Peyer's patch (tissue), 4 donors: Measurements from ENCODE around the gene ZNF576. TPM values are rescaled to one million over a fixed set of nuclear protein-coding genes. Genes with fewer than 3 reads are reported as not detected.
A peak's percentile ranks its signal among the peaks of the same experiment; 100 is the strongest.
"Not testable (repeated sequence)": the region's sequence is repeated elsewhere in the genome, so short reads cannot be mapped to it uniquely, and the experiment has no call there.

Experiments
- DNase-seq, 3 donors: peaks; one replicate each; pipeline ENCODE4 v3.0.0-alpha.2; 2017 to 2019
- H3K27ac ChIP-seq, 4 donors: fragments of 200-600 bp; sonication (generic); one replicate each; pipeline ENCODE4 v1.5.1; 2016 to 2019
- H3K27me3 ChIP-seq, 2 donors: fragments of 200-600 bp; sonication (generic); one replicate each; pipeline ENCODE4 v1.5.1; 2019
- H3K36me3 ChIP-seq, 3 donors: fragments of 200-600 bp; sonication (generic); one replicate each; pipeline ENCODE4 v1.5.1; 2016 to 2019
- H3K4me1 ChIP-seq, 4 donors: fragments of 200-600 bp; sonication (generic); one replicate each; pipeline ENCODE4 v1.5.1; 2016 to 2019
- H3K4me3 ChIP-seq, 4 donors: fragments of 200-600 bp; sonication (generic); 1 replicate in 3 of 4; 2 replicates in 1 of 4; pipeline ENCODE4 v1.5.1; 2016 to 2019; ENCODE audit warnings: mild to moderate bottlenecking in 1 of 4
- H3K9me3 ChIP-seq, 4 donors: fragments of 200-600 bp; sonication (generic); one replicate each; pipeline ENCODE4 v1.5.1; 2016 to 2019; ENCODE audit warnings: mild to moderate bottlenecking in 1 of 4
- CTCF ChIP-seq, 6 experiments: fragments of 450-650 bp in 4 of 6; fragments of 200-600 bp in 2 of 6; sonication (generic) in 1 of 6; IDR thresholded peaks; one replicate each; pipeline ENCODE4 v1.5.1; 2017 to 2019; ENCODE audit warnings: antibody characterized with exemption in 6 of 6, mild to moderate bottlenecking in 3 of 6, moderate library complexity in 1 of 6
- POLR2A ChIP-seq, 2 donors: fragments of 450-650 bp; IDR thresholded peaks; one replicate each; pipeline ENCODE4 v1.5.1; 2017; ENCODE audit warnings: antibody characterized with exemption in 2 of 2, mild to moderate bottlenecking in 2 of 2, moderate library complexity in 2 of 2
- total RNA-seq, 4 donors: library from RNA; depleted of rRNA; stranded (reverse); fragments of >200 nt; gene quantifications; one replicate each; pipeline ENCODE4 v1.1.0, GENCODE V29; 2016

Gene ZNF576
- total RNA-seq, result 10 to 100 TPM in 3 of 4 donors, 1 to 10 TPM in 1; 6.6 to 21.9 (median 16.5) TPM

DNA sequence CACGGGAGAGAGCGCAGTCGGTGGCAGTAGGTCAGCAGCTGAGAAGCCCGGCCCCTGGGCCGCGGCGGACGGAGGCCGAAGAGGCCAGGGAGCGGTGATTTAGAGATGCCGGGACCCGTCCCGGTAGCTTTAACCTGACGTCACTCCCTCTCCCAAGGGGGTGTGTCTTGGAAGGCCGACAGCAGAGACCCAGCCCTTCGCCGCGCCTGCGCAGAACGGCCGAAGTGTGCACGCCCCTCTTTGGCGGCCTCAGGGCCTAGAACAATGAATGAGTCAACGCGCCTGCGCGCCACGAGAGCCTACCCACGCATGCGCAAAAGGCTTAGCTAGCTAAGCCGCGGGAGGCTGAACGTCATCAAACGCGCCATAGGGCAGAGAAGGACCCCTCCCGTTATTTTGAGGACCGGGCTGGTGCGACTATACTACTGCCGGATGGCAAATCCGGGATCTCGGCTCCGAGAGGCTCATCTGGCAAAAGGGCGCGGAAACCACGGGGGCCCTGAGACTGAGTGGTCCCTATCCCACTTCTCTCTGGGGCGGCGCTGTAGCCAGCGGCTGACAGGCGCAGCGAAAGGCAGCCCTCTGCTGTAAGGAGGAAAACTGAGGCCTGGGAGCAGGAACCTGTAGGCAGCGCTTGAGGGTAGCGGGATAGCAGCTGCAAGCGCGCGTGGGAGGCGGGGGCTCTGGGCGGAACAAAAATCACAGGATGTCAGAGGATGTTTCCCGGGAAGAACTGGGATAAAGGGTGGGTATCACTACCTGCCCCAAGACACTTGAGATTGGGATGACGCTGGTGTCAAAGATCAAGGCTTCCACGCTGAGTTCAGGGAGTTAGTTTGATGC lies at the start of gene ZNF576, which contains the start of gene IRGQ:
Gene ZNF576 (plus strand): TSS at position 597 of the 843 bp plus-strand sequence. CDS start 514 bp downstream, outside the sequence.
Gene IRGQ (minus strand): TSS at position 136 of the 843 bp plus-strand sequence. CDS start 796 bp downstream, outside the sequence.
- peak in 4 of 6 experiments; percentile 2 to 27 (median 20) for TF ChIP-seq CTCF (IDR thresholded peaks at IDR 0.05)
- peak; percentile 80 to 84 for TF ChIP-seq POLR2A (IDR thresholded peaks at IDR 0.05)
- DNase-seq, result peak; percentile 99 to 100 (median 100)
- H3K4me1 ChIP-seq, result peaks cover 0 to 39% (median 21%) of the 10 kb centered on the region in 4 donors
- H3K4me3 ChIP-seq, result peak within 1 kb of the TSS; percentile 51 to 64 (median 56)
- H3K9me3 ChIP-seq, result no peaks in the 10 kb centered on the region
- peaks cover 0 to 51% (median 0%) of the 10 kb centered on the region in 3 donors for H3K36me3 ChIP-seq
- no peaks in the 10 kb centered on the region for H3K27me3 ChIP-seq
- peak within 1 kb of the TSS; percentile 79 to 97 (median 90) for H3K27ac ChIP-seq

GRCh38 chr19:43547926-43548325 lies 48.5 kb upstream of the ZNF576 start:
- H3K4me3 ChIP-seq, DNase-seq: not testable (repeated sequence)
- H3K36me3 ChIP-seq, result peaks cover 0 to 67% (median 0%) of the 10 kb centered on the region in 3 donors

DNA sequence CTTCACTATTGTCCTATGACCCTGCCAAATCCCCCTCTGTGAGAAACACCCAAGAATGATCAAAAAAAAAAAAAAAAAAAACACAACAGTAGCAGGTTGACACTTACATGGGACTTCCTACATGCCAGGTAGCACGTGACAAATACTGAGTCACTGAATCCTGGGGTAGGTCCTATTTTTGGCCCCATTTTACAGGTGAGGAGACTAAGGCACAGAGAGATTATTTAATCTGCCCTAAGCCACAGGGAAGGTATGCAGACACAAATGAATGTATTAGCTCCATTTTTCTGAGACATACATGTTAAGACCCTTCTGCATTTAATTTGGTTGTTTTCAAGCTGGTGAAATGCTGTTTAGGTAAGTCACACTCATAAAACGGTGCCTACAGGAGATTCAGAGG lies 47.7 kb upstream of the ZNF576 start:
- TF ChIP-seq POLR2A (IDR thresholded peaks at IDR 0.05) (no peak), CTCF (IDR thresholded peaks at IDR 0.05) (no peak)
- Histone ChIP-seq H3K27me3 (no peaks in the 10 kb centered on the region), H3K9me3 (no peaks in the 10 kb centered on the region), H3K36me3 (peaks cover 0 to 67% (median 0%) of the 10 kb centered on the region in 3 donors), H3K4me3 (no peak overlapping the region), H3K4me1 (no peaks in the 10 kb centered on the region), H3K27ac (no peak overlapping the region)
- no peak for DNase-seq

More at GRCh38 chr19:43547926-43548325, 48.5 kb upstream of the ZNF576 start:
- not testable (repeated sequence) for H3K27ac ChIP-seq, H3K4me1 ChIP-seq, H3K9me3 ChIP-seq, H3K27me3 ChIP-seq

GRCh38 chr19:43551399-43552197 lies 44.8 kb upstream of the ZNF576 start:
- Histone ChIP-seq H3K36me3 (peaks cover 0 to 64% (median 0%) of the 10 kb centered on the region in 3 donors), H3K9me3 (no peaks in the 10 kb centered on the region), H3K27ac (no peak overlapping the region), H3K4me3 (no peak overlapping the region), H3K4me1 (no peaks in the 10 kb centered on the region), H3K27me3 (no peaks in the 10 kb centered on the region)
- DNase-seq, result no peak
- TF ChIP-seq CTCF (IDR thresholded peaks at IDR 0.05) (no peak), POLR2A (IDR thresholded peaks at IDR 0.05) (no peak)

DNA sequence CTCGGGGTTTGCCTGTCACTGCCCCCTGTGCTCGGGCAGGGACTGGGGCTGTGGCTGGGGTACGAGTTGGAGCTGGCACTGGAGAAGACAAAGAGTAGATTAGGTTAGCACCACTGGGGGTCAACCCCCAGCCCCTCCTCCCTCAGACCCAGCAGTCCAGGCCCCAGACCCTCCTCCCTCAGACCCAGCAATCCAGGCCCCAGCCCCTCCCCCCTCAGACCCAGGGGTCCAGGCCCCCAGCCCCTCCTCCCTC lies 44.3 kb upstream of the ZNF576 start:
- Histone ChIP-seq H3K36me3 (peaks cover 0 to 64% (median 0%) of the 10 kb centered on the region in 3 donors), H3K27me3 (no peaks in the 10 kb centered on the region), H3K27ac (no peak overlapping the region), H3K4me1 (no peaks in the 10 kb centered on the region), H3K4me3 (no peak overlapping the region), H3K9me3 (no peaks in the 10 kb centered on the region)
- no peak for TF ChIP-seq POLR2A (IDR thresholded peaks at IDR 0.05)
- no peak for TF ChIP-seq CTCF (IDR thresholded peaks at IDR 0.05)
- no peak for DNase-seq

DNA sequence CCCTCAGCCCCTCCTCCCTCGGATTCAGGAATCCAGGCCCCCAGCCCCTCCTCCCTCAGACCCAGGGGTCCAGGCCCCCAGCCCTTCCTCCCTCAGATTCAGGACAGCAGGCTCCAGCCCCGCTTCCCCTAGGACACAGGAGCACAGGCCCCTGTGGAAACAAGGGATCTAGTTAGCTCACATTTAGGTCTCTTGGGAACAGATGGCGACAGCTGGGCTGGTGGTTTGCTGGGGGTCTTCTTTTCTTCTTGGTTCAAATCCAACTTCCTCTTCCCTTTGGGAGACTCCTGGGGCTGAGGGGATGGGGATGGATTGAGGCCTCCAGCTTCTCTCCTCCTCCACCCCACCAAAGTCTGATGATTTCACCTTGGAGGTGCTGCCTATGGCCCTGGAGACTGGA lies 43.8 kb upstream of the ZNF576 start:
- DNase-seq, result no peak
- H3K36me3 ChIP-seq, result peaks cover 0 to 64% (median 0%) of the 10 kb centered on the region in 3 donors
- TF ChIP-seq POLR2A (IDR thresholded peaks at IDR 0.05) (no peak), CTCF (IDR thresholded peaks at IDR 0.05) (no peak)
- H3K27me3 ChIP-seq, result no peaks in the 10 kb centered on the region
- no peak overlapping the region for H3K4me3 ChIP-seq
- H3K27ac ChIP-seq, result no peak overlapping the region
- H3K9me3 ChIP-seq, result no peaks in the 10 kb centered on the region
- H3K4me1 ChIP-seq, result no peaks in the 10 kb centered on the region
